ENCODE data around the gene PNMA1. TPM values are rescaled to one million over a fixed set of nuclear protein-coding genes. Genes with fewer than 3 reads are reported as not detected.
A peak's percentile ranks its signal among the peaks of the same experiment; 100 is the strongest.

PNMA1 gene
- total RNA-seq, 1 donor from 2014 or later = 46.1 TPM

- DNase-seq (ENCODE audit: low spot score) (peak; percentile 83), ATAC-seq (peak; percentile 88)
- intact Hi-C loops (cut with DNase I) = no loop called here
Measured at GRCh38 chr14:73740618-73741326, 26.6 kb upstream of the PNMA1 start.

- ATAC-seq (no peak), DNase-seq (ENCODE audit: low spot score) (no peak)
- intact Hi-C loops (cut with DNase I) = no loop called here
Measured at GRCh38 chr14:73739899-73740617, 25.9 kb upstream of the PNMA1 start.

GRCh38 chr14:73739174-73739898, 25.2 kb upstream of the PNMA1 start:
- ATAC-seq (no peak), DNase-seq (ENCODE audit: low spot score) (no peak)
- intact Hi-C loops (cut with DNase I) = no loop called here

GRCh38 chr14:73738518-73739173, 24.5 kb upstream of the PNMA1 start:
- ATAC-seq = no peak
- no peak for DNase-seq (ENCODE audit: low spot score)
- intact Hi-C loops (cut with DNase I) = no loop called here

GRCh38 chr14:73736842-73737241, 22.7 kb upstream of the PNMA1 start:
- ATAC-seq (no peak), DNase-seq (ENCODE audit: low spot score) (no peak)
- intact Hi-C loops (cut with DNase I) = no loop called here

- DNase-seq (ENCODE audit: low spot score) = no peak
- ATAC-seq = no peak
- intact Hi-C loops (cut with DNase I) = no loop called here
Measured at GRCh38 chr14:73732006-73732405, 17.8 kb upstream of the PNMA1 start.

- ATAC-seq (no peak), DNase-seq (ENCODE audit: low spot score) (no peak)
- intact Hi-C loops (cut with DNase I) = no loop called here
Measured at GRCh38 chr14:73731111-73731510, 16.9 kb upstream of the PNMA1 start.

GRCh38 chr14:73729556-73730265, 15.5 kb upstream of the PNMA1 start:
- intact Hi-C loops (cut with DNase I) = loop anchor here (5.0 to 10.0 kb wide), 2 partner anchors 98 to 215 kb away; no protein-coding TSS in a partner anchor
- ATAC-seq = no peak
- peak; percentile 57 for DNase-seq (ENCODE audit: low spot score)

GRCh38 chr14:73728717-73729330, 14.6 kb upstream of the PNMA1 start:
- DNase-seq (ENCODE audit: low spot score) (peak; percentile 94), ATAC-seq (peak; percentile 71)
- intact Hi-C loops (cut with DNase I) = loop anchor here (5.0 to 10.0 kb wide), 2 partner anchors 98 to 216 kb away; no protein-coding TSS in a partner anchor

- no peak for ATAC-seq
- DNase-seq (ENCODE audit: low spot score) = peak; percentile 54
- intact Hi-C loops (cut with DNase I) = loop anchor here (5.0 to 10.0 kb wide), 2 partner anchors 100 to 218 kb away; no protein-coding TSS in a partner anchor
Measured at GRCh38 chr14:73727166-73727565, 13.0 kb upstream of the PNMA1 start.

- ATAC-seq = no peak
Measured at GRCh38 chr14:73726025-73726961, 12.1 kb upstream of the PNMA1 start.

GRCh38 chr14:73725116-73726024, 11.2 kb upstream of the PNMA1 start:
- intact Hi-C loops (cut with DNase I) = loop anchor here (5.0 to 10.0 kb wide), 2 partner anchors 102 to 219 kb away; no protein-coding TSS in a partner anchor
- ATAC-seq = no peak
- peak; percentile 67 for DNase-seq (ENCODE audit: low spot score)

More at GRCh38 chr14:73726025-73726961, 12.1 kb upstream of the PNMA1 start:
- intact Hi-C loops (cut with DNase I) = loop anchor here (5.0 to 10.0 kb wide), 2 partner anchors 101 to 219 kb away; no protein-coding TSS in a partner anchor
- no peak for DNase-seq (ENCODE audit: low spot score)

GRCh38 chr14:73724696-73725095, 10.5 kb upstream of the PNMA1 start:
- DNase-seq (ENCODE audit: low spot score) = peak; percentile 18
- intact Hi-C loops (cut with DNase I) = loop anchor here (5.0 to 10.0 kb wide), 2 partner anchors 103 to 220 kb away; no protein-coding TSS in a partner anchor
- no peak for ATAC-seq

GRCh38 chr14:73723797-73724661, 9.8 kb upstream of the PNMA1 start:
- intact Hi-C loops (cut with DNase I) = loop anchor here (10.0 kb wide), 1 partner anchor 221 kb away; no protein-coding TSS in a partner anchor
- ATAC-seq (peak; percentile 92), DNase-seq (ENCODE audit: low spot score) (no peak)

GRCh38 chr14:73723406-73723796, 9.2 kb upstream of the PNMA1 start:
- intact Hi-C loops (cut with DNase I) = loop anchor here (10.0 kb wide), 1 partner anchor 221 kb away; no protein-coding TSS in a partner anchor

More at GRCh38 chr14:73723406-73723796, 9.2 kb upstream of the PNMA1 start:
- DNase-seq (ENCODE audit: low spot score) (no peak), ATAC-seq (no peak)

All from sciatic nerve (tissue), 2 donors.